Measurements from ENCODE around the gene ASAP3.

Gene ASAP3

DNA sequence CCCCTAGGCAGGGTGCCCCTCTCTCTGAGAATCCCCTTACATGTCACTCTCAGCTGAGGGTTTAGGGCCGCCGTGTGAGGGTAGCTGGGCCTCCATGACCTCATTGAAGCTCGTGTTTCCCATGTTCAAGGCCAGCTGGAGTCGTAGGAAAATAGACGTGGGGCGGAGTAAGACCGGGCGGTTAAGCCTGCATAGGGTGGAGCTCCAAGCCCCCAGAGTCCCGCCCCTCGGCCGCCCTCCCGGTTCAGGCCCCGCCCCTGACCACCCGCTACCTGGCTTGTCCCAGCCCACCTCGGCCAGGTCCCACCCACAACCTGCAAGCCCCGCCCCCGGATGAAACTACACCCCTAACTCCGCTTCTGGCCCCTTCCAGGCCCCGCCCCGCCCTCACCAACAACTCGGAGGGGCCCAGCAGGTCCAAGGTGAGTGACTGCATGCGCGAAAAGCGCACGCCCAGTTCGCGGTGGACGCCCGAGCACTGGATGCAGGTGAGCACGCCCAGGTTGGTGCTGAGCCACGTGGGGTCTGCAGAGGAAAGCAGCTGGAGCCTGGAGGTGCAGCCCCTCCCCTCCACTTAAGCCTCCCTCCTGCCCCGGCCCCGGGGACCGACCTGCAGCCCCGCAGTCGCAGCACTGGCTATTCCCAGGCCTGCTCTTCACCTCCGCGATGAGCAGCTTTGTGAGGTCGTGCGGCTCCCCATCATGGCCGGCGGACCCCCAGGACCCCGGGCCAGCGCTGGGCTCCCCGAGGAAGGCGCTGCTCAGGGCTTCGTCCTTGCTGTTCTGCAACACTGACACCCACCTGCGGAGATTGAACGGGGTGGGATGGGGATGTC, 47.2 kb downstream of the ASAP3 start:
- DNase-seq (ENCODE audit: extremely low read depth, low read depth) = no peak
- TF ChIP-seq CTCF (IDR thresholded peaks at IDR 0.05; ENCODE audit: low read depth, low read length) = no peak

DNA sequence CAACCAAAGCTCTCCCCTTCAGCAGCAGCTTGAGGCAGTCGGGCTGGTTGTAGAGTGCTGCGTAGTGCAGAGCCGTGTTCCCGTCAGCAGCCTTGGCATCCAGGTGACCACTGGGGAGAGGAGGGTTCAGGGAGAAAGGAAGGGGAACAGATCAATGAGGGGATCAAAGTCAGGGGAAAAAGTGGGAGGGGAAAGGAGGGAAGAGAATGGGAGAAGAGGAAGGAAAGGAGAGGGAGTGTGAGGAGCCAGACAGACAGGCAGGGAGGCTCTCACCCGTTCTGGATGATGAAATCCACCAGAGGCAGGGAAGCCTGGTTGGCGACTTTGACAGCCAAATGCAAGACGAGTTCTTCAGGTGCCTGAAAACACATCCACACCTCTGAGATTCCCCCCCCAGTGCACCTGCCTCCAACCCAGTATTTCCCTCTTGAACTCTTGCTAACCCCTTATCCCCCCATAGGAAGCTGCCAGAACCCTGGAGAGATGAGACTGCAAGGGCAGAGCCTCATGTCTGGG, 49.7 kb downstream of the ASAP3 start:
- DNase-seq (ENCODE audit: extremely low read depth, low read depth) = no peak
- TF ChIP-seq CTCF (IDR thresholded peaks at IDR 0.05; ENCODE audit: low read depth, low read length) = no peak

GRCh38 chr1:23433122-23433521, 50.9 kb downstream of the ASAP3 start:
- TF ChIP-seq CTCF (IDR thresholded peaks at IDR 0.05; ENCODE audit: low read depth, low read length) = no peak
- no peak for DNase-seq (ENCODE audit: extremely low read depth, low read depth)

GRCh38 chr1:23431431-23431830, 52.5 kb downstream of the ASAP3 start:
- no peak for TF ChIP-seq CTCF (IDR thresholded peaks at IDR 0.05; ENCODE audit: low read depth, low read length)
- no peak for DNase-seq (ENCODE audit: extremely low read depth, low read depth)

DNA sequence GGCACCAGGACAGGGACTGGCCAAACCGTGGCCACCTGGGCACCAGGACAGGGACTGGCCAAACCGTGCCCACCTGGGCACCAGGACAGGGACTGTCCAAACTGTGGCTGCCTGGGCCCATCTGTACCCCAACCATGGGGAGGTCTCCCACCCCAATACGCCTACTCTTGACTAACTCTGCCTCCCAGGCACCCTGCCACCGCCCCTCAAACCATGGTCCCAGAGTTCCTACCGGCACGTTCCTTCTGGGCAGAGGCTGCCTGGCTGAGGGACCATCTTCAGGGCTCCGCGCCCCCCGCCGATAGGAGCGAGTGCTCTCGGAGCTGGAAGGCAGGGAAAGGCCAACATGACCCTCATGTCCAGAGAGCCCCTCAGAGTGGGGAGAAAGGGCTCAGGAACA, 53.2 kb downstream of the ASAP3 start:
- TF ChIP-seq CTCF (IDR thresholded peaks at IDR 0.05; ENCODE audit: low read depth, low read length) = no peak
- DNase-seq (ENCODE audit: extremely low read depth, low read depth) = no peak

DNA sequence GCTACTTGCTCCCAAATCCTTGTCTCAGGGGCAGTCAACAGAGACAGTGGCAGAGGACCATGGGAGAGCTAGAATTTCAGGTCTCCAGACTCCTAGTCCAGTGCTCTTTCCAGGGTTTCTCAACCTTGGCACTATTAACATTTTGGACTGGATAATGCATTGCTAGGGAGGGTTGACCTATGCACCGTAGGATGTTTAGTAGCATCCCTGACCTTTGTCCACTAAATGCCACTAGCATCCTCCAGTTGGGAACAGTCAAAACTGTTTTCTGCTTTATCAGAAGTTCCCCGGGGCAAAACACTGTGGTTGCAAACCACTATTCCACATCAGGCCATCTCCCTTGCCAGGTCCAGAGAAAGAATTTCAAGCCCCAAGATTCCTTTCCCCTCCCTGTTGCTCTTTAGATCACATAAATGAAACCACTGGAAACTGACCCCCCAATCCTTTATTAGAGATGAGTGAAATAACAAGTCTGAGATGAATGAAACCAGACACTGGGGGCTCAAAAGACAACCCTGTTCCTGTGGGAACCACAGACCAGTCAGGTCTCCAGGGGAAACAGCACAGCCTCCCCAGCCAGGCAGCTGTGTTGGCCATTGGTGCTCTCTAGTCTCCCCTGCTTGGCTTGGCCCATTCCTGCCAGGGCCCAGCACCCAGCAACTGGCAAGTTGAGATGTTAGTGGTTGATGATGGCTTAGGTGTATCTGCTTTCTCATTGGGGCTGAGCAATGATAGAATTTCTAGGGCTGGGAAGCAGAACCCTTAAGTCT, 55.7 kb downstream of the ASAP3 start:
- DNase-seq (ENCODE audit: extremely low read depth, low read depth) = no peak
- no peak for TF ChIP-seq CTCF (IDR thresholded peaks at IDR 0.05; ENCODE audit: low read depth, low read length)

DNA sequence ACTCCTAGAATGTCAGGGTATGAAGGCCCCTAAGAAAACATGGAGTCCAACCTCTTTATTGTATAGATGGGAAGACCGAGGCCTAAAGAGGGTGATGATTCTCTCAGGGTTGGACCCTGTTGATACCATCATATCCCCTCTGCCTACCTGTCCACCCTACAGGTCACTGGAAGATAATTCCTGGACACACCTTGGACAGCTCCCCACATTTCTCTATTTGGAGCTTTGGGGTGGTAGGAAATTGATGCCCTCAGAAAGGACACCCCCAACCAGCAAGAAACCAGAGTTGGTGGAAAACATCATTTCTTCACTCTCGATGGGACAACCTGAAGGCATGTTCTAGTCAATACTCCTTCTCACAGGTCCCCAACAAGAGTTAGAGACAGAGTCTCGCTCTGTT, 56.4 kb downstream of the ASAP3 start:
- no peak for TF ChIP-seq CTCF (IDR thresholded peaks at IDR 0.05; ENCODE audit: low read depth, low read length)
- no peak for DNase-seq (ENCODE audit: extremely low read depth, low read depth)

Measured in AG09319 (cell line).